DMS114 treated with DMSO at 0.1 percent for 48 hours (cell line): Measurements from ENCODE around the gene PRKAA1.

Experiments
- DNase-seq: peaks from one replicate; lab custom pipeline; 2025; ENCODE audit not compliant: unreplicated experiment; lab: John Stamatoyannopoulos, UW

The PRKAA1 gene

GRCh38 chr5:40781843-40782409, 16.2 kb downstream of the PRKAA1 start:
- DNase-seq: no peak

GRCh38 chr5:40780858-40781257, 17.3 kb downstream of the PRKAA1 start:
- no peak for DNase-seq

GRCh38 chr5:40780199-40780598, 18.0 kb downstream of the PRKAA1 start:
- DNase-seq: no peak

- DNase-seq: no peak
Observed at GRCh38 chr5:40779561-40779960, 18.6 kb downstream of the PRKAA1 start.

- DNase-seq: no peak
Observed at GRCh38 chr5:40778133-40778532, 20.0 kb downstream of the PRKAA1 start.

- no peak for DNase-seq
Observed at GRCh38 chr5:40776658-40776977, 21.6 kb downstream of the PRKAA1 start.

GRCh38 chr5:40775846-40776657, 22.1 kb downstream of the PRKAA1 start:
- DNase-seq: no peak

- DNase-seq: no peak
Observed at GRCh38 chr5:40775085-40775845, 22.9 kb downstream of the PRKAA1 start.

GRCh38 chr5:40774623-40775022, 23.6 kb downstream of the PRKAA1 start:
- DNase-seq: peak; percentile 6

GRCh38 chr5:40770764-40771163, 27.4 kb downstream of the PRKAA1 start:
- DNase-seq: no peak

GRCh38 chr5:40762705-40763104, 35.5 kb downstream of the PRKAA1 start:
- DNase-seq: no peak

GRCh38 chr5:40757400-40757799, 40.8 kb downstream of the PRKAA1 start:
- no peak for DNase-seq

GRCh38 chr5:40755407-40756365, 42.5 kb downstream of the PRKAA1 start, which contains the start of gene TTC33:
TTC33 (minus strand) TSS chr5:40755961; CDS start chr5:40747018, 8,943 bp downstream.
- DNase-seq: peak; percentile 90

- peak; percentile 83 for DNase-seq
Observed at GRCh38 chr5:40755093-40755406, 43.1 kb downstream of the PRKAA1 start.

- no peak for DNase-seq
Observed at GRCh38 chr5:40754381-40755092, 43.6 kb downstream of the PRKAA1 start.

- DNase-seq: no peak
Observed at GRCh38 chr5:40746703-40747102, 51.5 kb downstream of the PRKAA1 start.

GRCh38 chr5:40743771-40744170, 54.4 kb downstream of the PRKAA1 start:
- DNase-seq: no peak

- no peak for DNase-seq
Observed at GRCh38 chr5:40738502-40738901, 59.7 kb downstream of the PRKAA1 start.

- DNase-seq: peak; percentile 22
Observed at GRCh38 chr5:40736103-40736875, 61.9 kb downstream of the PRKAA1 start.

GRCh38 chr5:40735609-40736008, 62.6 kb downstream of the PRKAA1 start:
- DNase-seq: no peak
